Mesendoderm (in vitro differentiated cells): Measurements from ENCODE around the gene PIPOX.

Experiments used
- DNase-seq: peaks from one replicate; pipeline ENCODE4 v3.0.0; 2013
- H2AK5ac ChIP-seq: 2 replicates; pipeline ENCODE4 v1.6.1; 2013; ENCODE audit warnings: low read length, inconsistent platforms
- H2BK120ac ChIP-seq: 2 replicates; pipeline ENCODE4 v1.6.1; 2013; ENCODE audit warnings: low read depth, mild to moderate bottlenecking, low read length, moderate library complexity, mixed read lengths
- H2BK15ac ChIP-seq: replicated peaks from 2 replicates; pipeline ENCODE4 v1.6.1; 2013; ENCODE audit warnings: low read depth, mild to moderate bottlenecking, moderate library complexity
- H2BK5ac ChIP-seq: 2 replicates; pipeline ENCODE4 v1.6.1; 2013; ENCODE audit warnings: low read length, inconsistent platforms
- H3K18ac ChIP-seq: 2 replicates; pipeline ENCODE4 v1.6.1; 2013; ENCODE audit warnings: mild to moderate bottlenecking, low read length, mixed read lengths
- H3K23ac ChIP-seq: one replicate; pipeline ENCODE4 v1.6.1; 2013; ENCODE audit warnings: low read length
- H3K27ac ChIP-seq: 2 replicates; pipeline ENCODE4 v1.5.1; 2013; ENCODE audit warnings: low read depth, mild to moderate bottlenecking, inconsistent platforms, low read length, moderate library complexity
- H3K27me3 ChIP-seq: 2 replicates; pipeline ENCODE4 v1.6.1; 2013; ENCODE audit warnings: low read length, control low read depth, mild to moderate bottlenecking, inconsistent platforms; ENCODE audit not compliant: insufficient read depth, poor library complexity
- H3K36me3 ChIP-seq: 2 replicates; pipeline ENCODE4 v1.6.1; 2013; ENCODE audit warnings: low read length, inconsistent platforms; ENCODE audit not compliant: control insufficient read depth, insufficient read depth
- H3K4ac ChIP-seq: one replicate; pipeline ENCODE4 v1.6.1; 2013; ENCODE audit warnings: low read depth, mild to moderate bottlenecking, low read length, moderate library complexity
- H3K4me1 ChIP-seq: 2 replicates; pipeline ENCODE4 v1.6.1; 2013; ENCODE audit warnings: low read depth, low read length, inconsistent platforms; ENCODE audit not compliant: control insufficient read depth
- H3K4me2 ChIP-seq: 2 replicates; pipeline ENCODE4 v1.6.1; 2013; ENCODE audit warnings: low read length
- H3K4me3 ChIP-seq: 2 replicates; pipeline ENCODE4 v1.5.1; 2013; ENCODE audit warnings: mild to moderate bottlenecking, low read length
- H3K56ac ChIP-seq: one replicate; pipeline ENCODE4 v1.6.1; 2013; ENCODE audit warnings: low read length
- H3K79me1 ChIP-seq: 2 replicates; pipeline ENCODE4 v1.6.1; 2013; ENCODE audit warnings: low read length, inconsistent platforms
- H3K79me2 ChIP-seq: 2 replicates; pipeline ENCODE4 v1.6.1; 2013; ENCODE audit warnings: mild to moderate bottlenecking, low read length; ENCODE audit not compliant: control insufficient read depth, insufficient read depth
- H3K9ac ChIP-seq: 2 replicates; pipeline ENCODE4 v1.6.1; 2013; ENCODE audit warnings: low read length, inconsistent platforms
- H4K5ac ChIP-seq: one replicate; pipeline ENCODE4 v1.6.1; 2013; ENCODE audit warnings: low read length
- H4K8ac ChIP-seq: one replicate; pipeline ENCODE4 v1.6.1; 2013; ENCODE audit warnings: low read depth, mild to moderate bottlenecking, control low read depth, low read length, moderate library complexity
- WGBS: extraction: QIAGEN DNeasy Blood & Tissue Kit; methylation state at CpG from one replicate; pipeline ENCODE4 v1.1.7; 2013; ENCODE audit warnings: low lambda C conversion rate, missing lambda C conversion rate; ENCODE audit not compliant: insufficient coverage; ENCODE audit errors: extremely low coverage; 5-methylcytosine and 5-hydroxymethylcytosine counted together

The PIPOX gene

GRCh38 chr17:29016345-29017210, 26.4 kb upstream of the PIPOX start:
- Histone ChIP-seq H3K36me3 (no peaks in the 10 kb centered on the region), H3K4me2 (no peak overlapping the region), H3K4me3 (no peak overlapping the region), H3K27me3 (no peaks in the 10 kb centered on the region), H3K79me1 (no peaks in the 10 kb centered on the region), H2BK120ac (peak overlapping the region; percentile 15), H4K8ac (no peak overlapping the region), H2AK5ac (peak overlapping the region; percentile 37), H3K23ac (no peak overlapping the region), H3K9ac (peak overlapping the region; percentile 15), H3K4ac (no peak overlapping the region), H4K5ac (no peak overlapping the region), H3K27ac (peak overlapping the region; percentile 0), H3K56ac (peak overlapping the region; percentile 51), H2BK5ac (peak overlapping the region; percentile 48), H2BK15ac (no peak overlapping the region), H3K4me1 (peaks cover 17% of the 10 kb centered on the region), H3K18ac (peak overlapping the region; percentile 21), H3K79me2 (no peaks in the 10 kb centered on the region)
- no CpG with 5 or more reads among the region's 13 CpGs for WGBS
- DNase-seq = peak; percentile 57

- peak overlapping the region; percentile 44 for H2AK5ac ChIP-seq
- no peak overlapping the region for H4K8ac ChIP-seq
- no peak overlapping the region for H3K23ac ChIP-seq
- H3K79me1 ChIP-seq = no peaks in the 10 kb centered on the region
- no peak overlapping the region for H4K5ac ChIP-seq
- H2BK15ac ChIP-seq = no peak overlapping the region
- no peak overlapping the region for H3K18ac ChIP-seq
- peak overlapping the region; percentile 91 for H2BK5ac ChIP-seq
- H3K4me3 ChIP-seq = no peak overlapping the region
- peak overlapping the region; percentile 21 for H3K27ac ChIP-seq
- H3K36me3 ChIP-seq = no peaks in the 10 kb centered on the region
- H3K27me3 ChIP-seq = no peaks in the 10 kb centered on the region
- H3K9ac ChIP-seq = peak overlapping the region; percentile 29
- WGBS = no CpG with 5 or more reads among the region's 6 CpGs
- peaks cover 17% of the 10 kb centered on the region for H3K4me1 ChIP-seq
- no peak overlapping the region for H3K4me2 ChIP-seq
- no peak overlapping the region for H2BK120ac ChIP-seq
- peak overlapping the region; percentile 79 for H3K56ac ChIP-seq
- H3K4ac ChIP-seq = no peak overlapping the region
- peak; percentile 73 for DNase-seq
- no peaks in the 10 kb centered on the region for H3K79me2 ChIP-seq
Observed at GRCh38 chr17:29018788-29019474, 24.0 kb upstream of the PIPOX start.

GRCh38 chr17:29019475-29020181, 23.3 kb upstream of the PIPOX start:
- Histone ChIP-seq H3K79me1 (no peaks in the 10 kb centered on the region), H3K4me2 (peak overlapping the region; percentile 13), H4K5ac (peak overlapping the region; percentile 26), H2AK5ac (no peak overlapping the region), H3K4ac (no peak overlapping the region), H2BK120ac (peak overlapping the region; percentile 2), H3K56ac (peak overlapping the region; percentile 73), H3K18ac (peak overlapping the region; percentile 42), H3K9ac (peak overlapping the region; percentile 21), H2BK15ac (no peak overlapping the region), H3K4me3 (no peak overlapping the region), H3K23ac (no peak overlapping the region), H3K4me1 (peaks cover 17% of the 10 kb centered on the region), H3K79me2 (no peaks in the 10 kb centered on the region), H3K27me3 (no peaks in the 10 kb centered on the region), H4K8ac (peak overlapping the region; percentile 57), H2BK5ac (no peak overlapping the region), H3K36me3 (no peaks in the 10 kb centered on the region), H3K27ac (peak overlapping the region; percentile 3)
- WGBS = no CpG with 5 or more reads among the region's 39 CpGs
- peak; percentile 52 for DNase-seq

- Histone ChIP-seq H3K27me3 (no peaks in the 10 kb centered on the region), H3K4ac (peak overlapping the region; percentile 25), H3K4me3 (no peak overlapping the region), H3K79me2 (no peaks in the 10 kb centered on the region), H2BK5ac (no peak overlapping the region), H3K4me2 (no peak overlapping the region), H2BK120ac (no peak overlapping the region), H3K18ac (peak overlapping the region; percentile 71), H3K9ac (no peak overlapping the region), H4K8ac (no peak overlapping the region), H4K5ac (no peak overlapping the region), H3K79me1 (no peaks in the 10 kb centered on the region), H2BK15ac (no peak overlapping the region), H3K36me3 (no peaks in the 10 kb centered on the region), H3K56ac (no peak overlapping the region), H3K4me1 (peaks cover 17% of the 10 kb centered on the region), H2AK5ac (peak overlapping the region; percentile 8), H3K27ac (no peak overlapping the region), H3K23ac (no peak overlapping the region)
- DNase-seq = no peak
- no CpG with 5 or more reads among the region's 8 CpGs for WGBS
Observed at GRCh38 chr17:29020576-29020975, 22.4 kb upstream of the PIPOX start.

- no peak overlapping the region for H3K4ac ChIP-seq
- H4K8ac ChIP-seq = no peak overlapping the region
- H3K4me1 ChIP-seq = peaks cover 15% of the 10 kb centered on the region
- no peak overlapping the region for H3K4me2 ChIP-seq
- H2BK120ac ChIP-seq = no peak overlapping the region
- no peak overlapping the region for H3K18ac ChIP-seq
- H3K79me1 ChIP-seq = no peaks in the 10 kb centered on the region
- no CpG with 5 or more reads among the region's 7 CpGs for WGBS
- no peaks in the 10 kb centered on the region for H3K27me3 ChIP-seq
- H2AK5ac ChIP-seq = no peak overlapping the region
- no peak overlapping the region for H4K5ac ChIP-seq
- no peak overlapping the region for H3K23ac ChIP-seq
- no peaks in the 10 kb centered on the region for H3K79me2 ChIP-seq
- no peak overlapping the region for H3K27ac ChIP-seq
- no peak overlapping the region for H3K9ac ChIP-seq
- no peak for DNase-seq
- no peaks in the 10 kb centered on the region for H3K36me3 ChIP-seq
- no peak overlapping the region for H2BK15ac ChIP-seq
- H3K4me3 ChIP-seq = no peak overlapping the region
- no peak overlapping the region for H3K56ac ChIP-seq
- no peak overlapping the region for H2BK5ac ChIP-seq
Observed at GRCh38 chr17:29021226-29021625, 21.7 kb upstream of the PIPOX start.
